ENCODE results near the gene KRTAP5-11. TPM values are rescaled to one million over a fixed set of nuclear protein-coding genes. Genes with fewer than 3 reads are reported as not detected.
A peak's percentile ranks its signal among the peaks of the same experiment; 100 is the strongest.

KRTAP5-11 gene
- total and polyA plus RNA-seq, 2 of the 4 experiments (the other 2 are of a cell fraction) = not detected

DNA sequence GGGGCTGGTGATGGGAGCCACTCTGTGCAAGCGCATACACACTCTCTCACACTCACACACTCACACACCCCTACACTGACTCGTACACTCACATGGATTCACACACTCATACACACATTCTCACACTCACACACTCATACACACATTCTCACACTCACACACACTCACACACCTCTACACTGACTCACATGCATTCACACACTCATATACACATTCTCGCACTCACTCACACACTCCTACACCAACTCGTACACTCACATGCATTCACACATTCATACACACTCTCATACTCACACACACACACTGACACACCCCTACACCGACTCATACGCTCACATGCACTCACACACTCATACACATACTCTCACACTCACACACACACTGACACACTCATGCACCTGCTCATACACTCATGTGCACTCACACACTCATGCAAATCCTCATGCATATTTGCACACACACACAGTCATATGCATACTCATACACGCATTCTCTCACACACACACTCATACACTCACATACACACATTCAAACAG, 5.1 kb downstream of the KRTAP5-11 start:
- Histone ChIP-seq H3K9me1 (ENCODE audit: insufficient read depth, low read length) (no peaks in the 10 kb centered on the region), H4K91ac (ENCODE audit: insufficient read depth, low read depth, low read length) (no peak overlapping the region), H4K20me1 (ENCODE audit: insufficient read depth, low read length) (no peaks in the 10 kb centered on the region), H3K4ac (ENCODE audit: low read depth, low read length) (no peak overlapping the region), H2BK120ac (ENCODE audit: low read depth, low read length) (no peak overlapping the region), H2AK5ac (ENCODE audit: low read depth, low read length) (no peak overlapping the region), H4K8ac (ENCODE audit: low read depth in 2 of 2, low read length in 2 of 2) (no peak overlapping the region), H3K4me3 (ENCODE audit: insufficient read depth, low read depth, low read length) (no peak overlapping the region), H3K23ac (ENCODE audit: low read depth, low read length) (no peak overlapping the region), H2BK20ac (ENCODE audit: low read depth, low read length) (no peak overlapping the region), H3K27ac (ENCODE audit: insufficient read depth, low read length) (no peak overlapping the region), H3K27me3 (ENCODE audit: control insufficient read depth, insufficient read depth, low read length) (peaks cover 27% of the 10 kb centered on the region), H3K79me1 (ENCODE audit: low read depth in 1 of 2, low read length in 2 of 2) (no peaks in the 10 kb centered on the region), H3K18ac (ENCODE audit: low read depth, low read length) (no peak overlapping the region), H4K5ac (ENCODE audit: low read depth, low read length) (no peak overlapping the region), H3K4me1 (ENCODE audit: control insufficient read depth, insufficient read depth, low read length) (no peaks in the 10 kb centered on the region), H2BK15ac (ENCODE audit: low read depth, low read length) (no peak overlapping the region), H3K4me2 (ENCODE audit: low read depth, low read length) (no peak overlapping the region), H3K9ac (ENCODE audit: low read depth, low read length) (no peak overlapping the region), H2AFZ (replicated peaks; ENCODE audit: low read length, poor library complexity) (no peak overlapping the region), H3K9me3 (ENCODE audit: control insufficient read depth, insufficient read depth, low read length) (no peaks in the 10 kb centered on the region), H2BK5ac (ENCODE audit: low read depth, low read length, poor library complexity, severe bottlenecking) (peak overlapping the region; percentile 33), H2AK9ac (replicated peaks; ENCODE audit: low read depth, low read length, poor library complexity) (no peak overlapping the region), H3K56ac (ENCODE audit: extremely low read depth, insufficient read depth, low read length) (no peak overlapping the region), H3K36me3 (ENCODE audit: control insufficient read depth, insufficient read depth, low read length) (no peaks in the 10 kb centered on the region), H3K14ac (replicated peaks; ENCODE audit: low read depth, low read length) (no peak overlapping the region)
- in situ Hi-C loops (cut with MboI; ENCODE audit: low sequenced_read_pairs) (no loop called here), dilution Hi-C loops (cut with HindIII; ENCODE audit: low sequenced_read_pairs, unreplicated experiment) (no loop called here), intact Hi-C loops (cut with micrococcal nuclease) (no loop called here)
- ChIA-PET POLR2A (ENCODE audit: unreplicated experiment) (no interaction called here), CTCF (no interaction called here)
- WGBS, 2 experiments (ENCODE audit: extremely low coverage in 2 of 2, insufficient read length in 1 of 2) = 72 to 100% methylated on average over 2 to 6 of the region's 7 CpGs
- TF ChIP-seq CEBPB (IDR thresholded peaks at IDR 0.05; ENCODE audit: low read depth, low read length) = no peak
- TF ChIP-seq RAD21 (IDR thresholded peaks at IDR 0.05; ENCODE audit: low read length) = no peak
- TF ChIP-seq CHD1 (IDR thresholded peaks at IDR 0.05; ENCODE audit: low read depth, low read length) = no peak
- TF ChIP-seq, protein P1, sequence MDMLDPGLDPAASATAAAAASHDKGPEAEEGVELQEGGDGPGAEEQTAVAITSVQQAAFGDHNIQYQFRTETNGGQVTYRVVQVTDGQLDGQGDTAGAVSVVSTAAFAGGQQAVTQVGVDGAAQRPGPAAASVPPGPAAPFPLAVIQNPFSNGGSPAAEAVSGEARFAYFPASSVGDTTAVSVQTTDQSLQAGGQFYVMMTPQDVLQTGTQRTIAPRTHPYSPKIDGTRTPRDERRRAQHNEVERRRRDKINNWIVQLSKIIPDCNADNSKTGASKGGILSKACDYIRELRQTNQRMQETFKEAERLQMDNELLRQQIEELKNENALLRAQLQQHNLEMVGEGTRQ (IDR thresholded peaks at IDR 0.05; ENCODE audit: low read depth, low read length) = no peak
- no peak for TF ChIP-seq FOS (IDR thresholded peaks at IDR 0.05; ENCODE audit: low read depth, low read length)
- TF ChIP-seq NFE2L2 (IDR thresholded peaks at IDR 0.05; ENCODE audit: low read depth, low read length) = no peak
- no peak for TF ChIP-seq RFX5 (IDR thresholded peaks at IDR 0.05; ENCODE audit: low read depth, low read length)
- TF ChIP-seq MXI1 (IDR thresholded peaks at IDR 0.05; ENCODE audit: borderline replicate concordance, low read depth, low read length) = no peak
- no peak for TF ChIP-seq BHLHE40 (IDR thresholded peaks at IDR 0.05; ENCODE audit: low read depth, low read length)
- no peak for TF ChIP-seq RCOR1 (IDR thresholded peaks at IDR 0.05; ENCODE audit: insufficient replicate concordance, low read length)
- TF ChIP-seq MAZ (IDR thresholded peaks at IDR 0.05; ENCODE audit: borderline replicate concordance, low read depth, low read length) = no peak
- TF ChIP-seq, protein P2, sequence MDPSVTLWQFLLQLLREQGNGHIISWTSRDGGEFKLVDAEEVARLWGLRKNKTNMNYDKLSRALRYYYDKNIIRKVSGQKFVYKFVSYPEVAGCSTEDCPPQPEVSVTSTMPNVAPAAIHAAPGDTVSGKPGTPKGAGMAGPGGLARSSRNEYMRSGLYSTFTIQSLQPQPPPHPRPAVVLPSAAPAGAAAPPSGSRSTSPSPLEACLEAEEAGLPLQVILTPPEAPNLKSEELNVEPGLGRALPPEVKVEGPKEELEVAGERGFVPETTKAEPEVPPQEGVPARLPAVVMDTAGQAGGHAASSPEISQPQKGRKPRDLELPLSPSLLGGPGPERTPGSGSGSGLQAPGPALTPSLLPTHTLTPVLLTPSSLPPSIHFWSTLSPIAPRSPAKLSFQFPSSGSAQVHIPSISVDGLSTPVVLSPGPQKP (IDR thresholded peaks at IDR 0.05; ENCODE audit: borderline replicate concordance, low read depth, low read length) = no peak
- TF ChIP-seq, protein P3, sequence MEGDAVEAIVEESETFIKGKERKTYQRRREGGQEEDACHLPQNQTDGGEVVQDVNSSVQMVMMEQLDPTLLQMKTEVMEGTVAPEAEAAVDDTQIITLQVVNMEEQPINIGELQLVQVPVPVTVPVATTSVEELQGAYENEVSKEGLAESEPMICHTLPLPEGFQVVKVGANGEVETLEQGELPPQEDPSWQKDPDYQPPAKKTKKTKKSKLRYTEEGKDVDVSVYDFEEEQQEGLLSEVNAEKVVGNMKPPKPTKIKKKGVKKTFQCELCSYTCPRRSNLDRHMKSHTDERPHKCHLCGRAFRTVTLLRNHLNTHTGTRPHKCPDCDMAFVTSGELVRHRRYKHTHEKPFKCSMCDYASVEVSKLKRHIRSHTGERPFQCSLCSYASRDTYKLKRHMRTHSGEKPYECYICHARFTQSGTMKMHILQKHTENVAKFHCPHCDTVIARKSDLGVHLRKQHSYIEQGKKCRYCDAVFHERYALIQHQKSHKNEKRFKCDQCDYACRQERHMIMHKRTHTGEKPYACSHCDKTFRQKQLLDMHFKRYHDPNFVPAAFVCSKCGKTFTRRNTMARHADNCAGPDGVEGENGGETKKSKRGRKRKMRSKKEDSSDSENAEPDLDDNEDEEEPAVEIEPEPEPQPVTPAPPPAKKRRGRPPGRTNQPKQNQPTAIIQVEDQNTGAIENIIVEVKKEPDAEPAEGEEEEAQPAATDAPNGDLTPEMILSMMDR (conservative IDR thresholded peaks at IDR 0.05; ENCODE audit: low read depth, low read length) = no peak
- TF ChIP-seq SMC3 (IDR thresholded peaks at IDR 0.05; ENCODE audit: low read depth, low read length) = no peak
- TF ChIP-seq POLR2A (IDR thresholded peaks at IDR 0.05; ENCODE audit: low read depth, low read length) = no peak
- TF ChIP-seq MAFK (IDR thresholded peaks at IDR 0.05; ENCODE audit: low read depth, low read length) = no peak
- no TSS peak for BruUV-seq (replicated peaks)
- DNase-seq = no peak
- no peak for ATAC-seq (ENCODE audit: low read depth)

Measured in IMR-90 (cell line).